IMR-90 (cell line): ENCODE measurements around the gene RSRC1. TPM values are rescaled to one million over a fixed set of nuclear protein-coding genes. Genes with fewer than 3 reads are reported as not detected.

Source experiments
- ATAC-seq: fragments of 200-7000 bp; cut with Tn5 transposase; 2 replicates; pipeline ENCODE4 v1.9.1; 2020; ENCODE audit warnings: low read depth, mild to moderate bottlenecking, moderate library complexity
- BruUV-seq: library from RNA; stranded (reverse); fragments of 400-500 nt; replicated peaks from 2 replicates; lab custom pipeline; 2021; lab: Mats Ljungman, UMichigan
- CTCF ChIA-PET: fragments of 300-600 bp; formaldehyde crosslinking; extraction: SDS; loops from one replicate; lab custom pipeline; 2021; ENCODE audit warnings: antibody characterized with exemption; lab: Yijun Ruan, JAX
- POLR2A ChIA-PET: fragments of 300-600 bp; sonication (Branson Sonifier 250); formaldehyde crosslinking; loops from one replicate; lab custom pipeline; 2022; ENCODE audit warnings: antibody characterized with exemption; ENCODE audit not compliant: unreplicated experiment; lab: Charles Lee
- DNase-seq: peaks from one replicate; pipeline ENCODE4 v3.0.0; 2013
- H2AFZ ChIP-seq: replicated peaks from 2 replicates; pipeline ENCODE3; 2013; ENCODE audit warnings: low read length, mild to moderate bottlenecking; ENCODE audit not compliant: poor library complexity
- H2AK5ac ChIP-seq: 2 replicates; pipeline ENCODE4 v1.6.1; 2013; ENCODE audit warnings: low read depth, low read length, inconsistent platforms
- H2AK9ac ChIP-seq: replicated peaks from 2 replicates; pipeline ENCODE3; 2013; ENCODE audit warnings: mild to moderate bottlenecking, low read depth, low read length, moderate library complexity; ENCODE audit not compliant: poor library complexity
- H2BK120ac ChIP-seq: 2 replicates; pipeline ENCODE4 v1.6.1; 2013; ENCODE audit warnings: low read depth, low read length, inconsistent platforms
- H2BK15ac ChIP-seq: 3 replicates; pipeline ENCODE4 v1.6.1; 2013; ENCODE audit warnings: low read depth, low read length, inconsistent platforms
- H2BK20ac ChIP-seq: 2 replicates; pipeline ENCODE4 v1.6.1; 2013; ENCODE audit warnings: low read depth, mild to moderate bottlenecking, inconsistent platforms, low read length, moderate library complexity
- H2BK5ac ChIP-seq: 2 replicates; pipeline ENCODE4 v1.6.1; 2013; ENCODE audit warnings: mild to moderate bottlenecking, low read depth, low read length, inconsistent platforms; ENCODE audit not compliant: poor library complexity, severe bottlenecking
- H3K14ac ChIP-seq: replicated peaks from 2 replicates; pipeline ENCODE4 v1.6.1; 2013; ENCODE audit warnings: low read depth, low read length, inconsistent platforms
- H3K18ac ChIP-seq: 2 replicates; pipeline ENCODE4 v1.6.1; 2013; ENCODE audit warnings: low read depth, low read length, control low read depth
- H3K23ac ChIP-seq: 2 replicates; pipeline ENCODE4 v1.6.1; 2013; ENCODE audit warnings: low read depth, low read length, inconsistent platforms
- H3K27ac ChIP-seq: 2 replicates; pipeline ENCODE4 v1.5.1; 2013; ENCODE audit warnings: mild to moderate bottlenecking, control low read depth, low read length; ENCODE audit not compliant: insufficient read depth
- H3K27me3 ChIP-seq: 2 replicates; pipeline ENCODE4 v1.6.1; 2013; ENCODE audit warnings: low read length; ENCODE audit not compliant: control insufficient read depth, insufficient read depth
- H3K36me3 ChIP-seq: 2 replicates; pipeline ENCODE4 v1.6.1; 2013; ENCODE audit warnings: low read length, mixed read lengths; ENCODE audit not compliant: control insufficient read depth, insufficient read depth
- H3K4ac ChIP-seq: 2 replicates; pipeline ENCODE4 v1.6.1; 2013; ENCODE audit warnings: low read depth, low read length, inconsistent platforms
- H3K4me1 ChIP-seq: 2 replicates; pipeline ENCODE4 v1.6.1; 2013; ENCODE audit warnings: low read length, mixed read lengths; ENCODE audit not compliant: control insufficient read depth, insufficient read depth
- H3K4me2 ChIP-seq: 2 replicates; pipeline ENCODE4 v1.6.1; 2013; ENCODE audit warnings: low read depth, mild to moderate bottlenecking, control low read depth, low read length, moderate library complexity
- H3K4me3 ChIP-seq: 2 replicates; pipeline ENCODE4 v1.5.1; 2013; ENCODE audit warnings: low read depth, mild to moderate bottlenecking, control low read depth, low read length, moderate library complexity; ENCODE audit not compliant: insufficient read depth
- H3K56ac ChIP-seq: 2 replicates; pipeline ENCODE4 v1.6.1; 2013; ENCODE audit warnings: low read length, inconsistent platforms; ENCODE audit not compliant: insufficient read depth; ENCODE audit errors: extremely low read depth
- H3K79me1 ChIP-seq, 2 experiments: 2 replicates each; pipeline ENCODE4 v1.6.1; 2013; ENCODE audit warnings: low read length in 2 of 2, inconsistent platforms in 1 of 2, low read depth in 1 of 2
- H3K9ac ChIP-seq: 2 replicates; pipeline ENCODE4 v1.6.1; 2013; ENCODE audit warnings: low read depth, low read length, control low read depth
- H3K9me1 ChIP-seq: 2 replicates; pipeline ENCODE4 v1.6.1; 2013; ENCODE audit warnings: low read length, inconsistent platforms; ENCODE audit not compliant: insufficient read depth
- H3K9me3 ChIP-seq: 2 replicates; pipeline ENCODE4 v1.6.1; 2013; ENCODE audit warnings: low read length; ENCODE audit not compliant: control insufficient read depth, insufficient read depth
- H4K20me1 ChIP-seq: 2 replicates; pipeline ENCODE4 v1.6.1; 2013; ENCODE audit warnings: low read length, inconsistent platforms; ENCODE audit not compliant: insufficient read depth
- H4K5ac ChIP-seq: 2 replicates; pipeline ENCODE4 v1.6.1; 2013; ENCODE audit warnings: mild to moderate bottlenecking, low read depth, low read length, control low read depth
- H4K8ac ChIP-seq, 2 experiments: 2 replicates each; pipeline ENCODE4 v1.6.1; 2013; ENCODE audit warnings: low read depth in 2 of 2, low read length in 2 of 2, control low read depth in 1 of 2, inconsistent platforms in 1 of 2
- H4K91ac ChIP-seq: 2 replicates; pipeline ENCODE4 v1.6.1; 2013; ENCODE audit warnings: low read depth, low read length, inconsistent platforms; ENCODE audit not compliant: insufficient read depth
- BHLHE40 ChIP-seq: fragments of 150-350 bp; IDR thresholded peaks from 2 replicates; pipeline ENCODE4 v1.6.1; 2016; ENCODE audit warnings: mild to moderate bottlenecking, low read depth, low read length
- CEBPB ChIP-seq: IDR thresholded peaks from 2 replicates; pipeline ENCODE4 v1.6.1; 2012; ENCODE audit warnings: low read depth, low read length, improper control_type of control experiment
- CHD1 ChIP-seq: IDR thresholded peaks from 2 replicates; pipeline ENCODE4 v1.6.1; 2012; ENCODE audit warnings: low read depth, low read length, improper control_type of control experiment
- ELK1 ChIP-seq: fragments of 150-350 bp; IDR thresholded peaks from 2 replicates; pipeline ENCODE4 v1.6.1; 2016; ENCODE audit warnings: low read depth, mild to moderate bottlenecking, low read length, moderate library complexity, borderline replicate concordance
- FOS ChIP-seq: fragments of 150-350 bp; IDR thresholded peaks from 2 replicates; pipeline ENCODE4 v1.6.1; 2016; ENCODE audit warnings: low read depth, low read length
- MAFK ChIP-seq: IDR thresholded peaks from 2 replicates; pipeline ENCODE4 v1.6.1; 2012; ENCODE audit warnings: low read depth, low read length, improper control_type of control experiment
- MAZ ChIP-seq: IDR thresholded peaks from 2 replicates; pipeline ENCODE4 v1.6.1; 2012; ENCODE audit warnings: low read depth, mild to moderate bottlenecking, low read length, improper control_type of control experiment, moderate library complexity, borderline replicate concordance
- MXI1 ChIP-seq: IDR thresholded peaks from 2 replicates; pipeline ENCODE4 v1.6.1; 2012; ENCODE audit warnings: low read depth, mild to moderate bottlenecking, low read length, moderate library complexity, borderline replicate concordance
- POLR2A ChIP-seq: IDR thresholded peaks from 2 replicates; pipeline ENCODE4 v1.6.1; 2012; ENCODE audit warnings: mild to moderate bottlenecking, low read depth, low read length
- RCOR1 ChIP-seq: IDR thresholded peaks from 2 replicates; pipeline ENCODE4 v1.6.1; 2012; ENCODE audit warnings: mild to moderate bottlenecking, low read length, improper control_type of control experiment; ENCODE audit not compliant: insufficient replicate concordance
- RFX5 ChIP-seq: IDR thresholded peaks from 2 replicates; pipeline ENCODE4 v1.8.0; 2012; ENCODE audit warnings: low read depth, mild to moderate bottlenecking, low read length, moderate library complexity
- SMC3 ChIP-seq: fragments of 150-350 bp; IDR thresholded peaks from 2 replicates; pipeline ENCODE4 v1.6.1; 2016; ENCODE audit warnings: low read depth, mild to moderate bottlenecking, antibody characterized with exemption, low read length, moderate library complexity
- USF2 ChIP-seq: fragments of 150-350 bp; IDR thresholded peaks from 2 replicates; pipeline ENCODE4 v1.6.1; 2017; ENCODE audit warnings: mild to moderate bottlenecking, antibody characterized with exemption, low read length, low read depth
- WGBS, 2 experiments: methylation state at CpG; one replicate each; pipeline versions ENCODE4 v1.1.5 to v1.1.7; 2013; ENCODE audit warnings: missing lambda C conversion rate in 2 of 2; ENCODE audit not compliant: insufficient read length in 1 of 2; ENCODE audit errors: extremely low coverage in 2 of 2; 5-methylcytosine and 5-hydroxymethylcytosine counted together
- dilution Hi-C: fragments of 300-500 bp; cut with HindIII; formaldehyde crosslinking; loops from one replicate; pipeline ENCODE4 v1.14.3; 2018; ENCODE audit warnings: low sequenced_read_pairs; ENCODE audit not compliant: unreplicated experiment
- in situ Hi-C: fragments of 300-500 bp; cut with MboI; formaldehyde crosslinking; loops from 3 replicates; pipeline ENCODE4 v1.14.3; 2019; ENCODE audit warnings: low sequenced_read_pairs, inconsistent platforms, mixed read lengths
- intact Hi-C: fragments of 100-400 bp; cut with micrococcal nuclease; formaldehyde crosslinking; loops from 2 replicates; pipeline ENCODE4 v1.10.0; 2022
- polyA plus RNA-seq, 3 experiments: library from polyadenylated mRNA; depleted of rRNA; stranded (reverse); fragments of >200 nt; gene quantifications; 2 replicates each; pipeline ENCODE4 v1.2.3, GENCODE V29; 2012; ENCODE audit warnings: low replicate concordance in 1 of 3
- total RNA-seq: library from RNA; depleted of rRNA; stranded (reverse); fragments of >200 nt; gene quantifications from 2 replicates; pipeline ENCODE4 v1.2.3, GENCODE V29; 2012
- TF ChIP-seq, protein P1 (sequence below): conservative IDR thresholded peaks from 2 replicates; pipeline ENCODE4 v1.5.1; 2012; ENCODE audit warnings: mild to moderate bottlenecking, low read depth, low read length, improper control_type of control experiment

RSRC1 gene
- total and polyA plus RNA-seq, 2 of the 4 experiments (the other 2 are of a cell fraction), result 3.8 to 41.8 TPM

DNA sequence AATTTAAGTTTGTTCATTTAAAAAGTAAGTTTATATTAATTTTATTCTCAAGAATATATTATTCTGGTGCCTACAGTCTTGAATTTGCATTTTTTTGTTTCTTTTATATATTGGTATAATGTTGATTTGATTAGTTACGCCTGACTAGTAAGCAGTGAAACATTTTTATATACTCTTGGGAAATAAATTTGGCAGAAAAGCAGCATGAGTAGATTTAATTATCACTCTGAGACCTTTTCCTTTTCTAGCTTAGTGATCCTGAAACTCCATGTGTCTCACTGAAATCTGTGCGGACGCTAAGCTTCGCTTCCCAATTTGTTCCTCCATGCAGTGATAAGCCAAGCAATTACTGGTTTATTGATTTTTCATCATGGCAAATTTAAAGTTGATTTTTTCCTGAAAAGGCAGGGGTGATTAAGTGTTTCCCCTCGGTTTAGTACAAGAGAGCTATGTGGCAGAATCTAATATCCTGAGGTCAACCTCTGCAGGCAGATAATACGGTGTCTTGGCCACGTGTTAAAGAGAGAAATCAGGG, 373.9 kb downstream of the RSRC1 start:
- Histone ChIP-seq H4K5ac (no peak overlapping the region), H3K56ac (no peak overlapping the region), H3K9me3 (no peaks in the 10 kb centered on the region), H3K27ac (no peak overlapping the region), H4K20me1 (no peaks in the 10 kb centered on the region), H2AFZ (no peak overlapping the region), H3K27me3 (no peaks in the 10 kb centered on the region), H3K23ac (no peak overlapping the region), H2BK5ac (no peak overlapping the region), H3K4ac (no peak overlapping the region), H3K18ac (no peak overlapping the region), H3K79me1 (no peaks in the 10 kb centered on the region; a peak in 1 of 4 replicates), H4K91ac (no peak overlapping the region), H3K9me1 (no peaks in the 10 kb centered on the region), H3K4me2 (no peak overlapping the region), H2BK120ac (no peak overlapping the region), H3K4me3 (no peak overlapping the region), H3K36me3 (no peaks in the 10 kb centered on the region), H3K4me1 (peaks cover 3% of the 10 kb centered on the region; the same call in 1 of the 2 replicates), H2BK15ac (no peak overlapping the region), H2BK20ac (no peak overlapping the region), H3K14ac (no peak overlapping the region), H4K8ac (no peak overlapping the region), H3K9ac (no peak overlapping the region), H2AK5ac (no peak overlapping the region), H2AK9ac (no peak overlapping the region)
- BruUV-seq, result no TSS peak
- intact Hi-C loops (no loop called here), dilution Hi-C loops (no loop called here), in situ Hi-C loops (no loop called here)
- TF ChIP-seq FOS, result no peak
- TF ChIP-seq CHD1, result no peak
- TF ChIP-seq RCOR1, result no peak
- no peak for TF ChIP-seq USF2
- TF ChIP-seq RFX5, result no peak
- no peak for TF ChIP-seq CEBPB
- TF ChIP-seq BHLHE40, result no peak
- TF ChIP-seq, protein P1, sequence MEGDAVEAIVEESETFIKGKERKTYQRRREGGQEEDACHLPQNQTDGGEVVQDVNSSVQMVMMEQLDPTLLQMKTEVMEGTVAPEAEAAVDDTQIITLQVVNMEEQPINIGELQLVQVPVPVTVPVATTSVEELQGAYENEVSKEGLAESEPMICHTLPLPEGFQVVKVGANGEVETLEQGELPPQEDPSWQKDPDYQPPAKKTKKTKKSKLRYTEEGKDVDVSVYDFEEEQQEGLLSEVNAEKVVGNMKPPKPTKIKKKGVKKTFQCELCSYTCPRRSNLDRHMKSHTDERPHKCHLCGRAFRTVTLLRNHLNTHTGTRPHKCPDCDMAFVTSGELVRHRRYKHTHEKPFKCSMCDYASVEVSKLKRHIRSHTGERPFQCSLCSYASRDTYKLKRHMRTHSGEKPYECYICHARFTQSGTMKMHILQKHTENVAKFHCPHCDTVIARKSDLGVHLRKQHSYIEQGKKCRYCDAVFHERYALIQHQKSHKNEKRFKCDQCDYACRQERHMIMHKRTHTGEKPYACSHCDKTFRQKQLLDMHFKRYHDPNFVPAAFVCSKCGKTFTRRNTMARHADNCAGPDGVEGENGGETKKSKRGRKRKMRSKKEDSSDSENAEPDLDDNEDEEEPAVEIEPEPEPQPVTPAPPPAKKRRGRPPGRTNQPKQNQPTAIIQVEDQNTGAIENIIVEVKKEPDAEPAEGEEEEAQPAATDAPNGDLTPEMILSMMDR, result no peak
- TF ChIP-seq MAZ, result no peak
- no peak for TF ChIP-seq SMC3
- TF ChIP-seq POLR2A, result no peak
- no peak for TF ChIP-seq MXI1
- TF ChIP-seq ELK1, result no peak
- no peak for TF ChIP-seq MAFK
- 20% methylated on average over 1 of the region's 7 CpGs; no CpG with 5 or more reads in 1 of the 2 experiments for WGBS, 2 experiments
- no peak for ATAC-seq
- ChIA-PET POLR2A (no interaction called here), CTCF (no interaction called here)
- DNase-seq, result no peak
